Lower leg skin (tissue), 3 donors: Measurements from ENCODE around the gene S100P.

Source experiments
- CTCF ChIP-seq, 3 donors: fragments of 450-650 bp; IDR thresholded peaks; one replicate each; pipeline ENCODE4 v1.5.1; 2016; ENCODE audit warnings: antibody characterized with exemption in 3 of 3, mild to moderate bottlenecking in 3 of 3, moderate library complexity in 2 of 3
- POLR2A ChIP-seq, 2 donors: fragments of 450-650 bp; IDR thresholded peaks; one replicate each; pipeline ENCODE4 v1.6.1; 2016 to 2017; ENCODE audit warnings: antibody characterized with exemption in 2 of 2, mild to moderate bottlenecking in 1 of 2, moderate library complexity in 1 of 2

- TF ChIP-seq CTCF (IDR thresholded peaks at IDR 0.05): no peak
- TF ChIP-seq POLR2A (IDR thresholded peaks at IDR 0.05): no peak
These were observed 22.0 kb downstream of the S100P start for GRCh38 chr4:6715704-6716017.
